ENCODE measurements around the gene TMEM63C. TPM values are rescaled to one million over a fixed set of nuclear protein-coding genes. Genes with fewer than 3 reads are reported as not detected.

Gene TMEM63C
- total RNA-seq, 2 donors from 2014 or later, result 1.1 to 1.6 TPM

DNA sequence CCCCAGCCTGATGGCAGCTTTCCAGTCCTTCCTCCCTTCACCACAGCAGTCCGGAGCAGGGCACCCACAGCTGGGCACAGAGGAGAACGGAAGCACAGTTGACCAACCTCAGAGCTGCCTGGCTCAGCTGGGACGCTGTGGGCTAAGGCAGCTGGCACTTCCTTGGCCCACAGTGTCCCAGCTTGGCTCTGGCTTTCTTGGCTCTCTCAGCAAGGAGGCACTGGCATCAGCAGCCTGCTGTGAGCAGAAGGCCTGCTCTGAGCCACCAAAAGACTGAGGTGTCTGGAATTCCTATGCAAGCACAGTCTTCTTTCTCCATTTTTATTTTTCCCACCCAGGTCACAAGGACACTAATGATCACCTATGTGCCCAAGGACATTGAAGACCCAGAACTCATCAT is 56.8 kb downstream of the TMEM63C start:
- Mint-ChIP-seq H3K9me3 (no peaks in the 10 kb centered on the region), H3K27me3 (ENCODE audit: insufficient read depth) (peaks cover 5% of the 10 kb centered on the region)

DNA sequence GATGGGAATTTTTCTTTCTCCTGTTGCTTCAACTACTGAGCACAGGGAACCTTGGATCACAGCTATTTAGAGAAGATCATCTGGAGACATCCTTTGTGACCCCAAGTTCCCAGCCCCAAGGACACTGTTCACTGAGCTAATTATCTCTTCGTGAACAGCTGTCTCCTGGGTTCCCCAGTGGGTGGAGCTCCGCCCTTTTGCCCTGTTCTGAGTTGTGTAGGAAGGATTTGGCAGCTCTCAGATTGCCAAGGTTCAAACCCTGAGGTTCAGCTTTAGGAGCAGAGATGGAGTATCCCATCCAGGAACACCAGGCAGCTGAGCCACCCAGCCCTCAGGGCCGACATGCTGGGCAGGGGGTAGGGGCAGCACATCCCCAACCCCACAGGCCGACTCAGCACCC is 57.4 kb downstream of the TMEM63C start:
- TF ChIP-seq, protein P1, sequence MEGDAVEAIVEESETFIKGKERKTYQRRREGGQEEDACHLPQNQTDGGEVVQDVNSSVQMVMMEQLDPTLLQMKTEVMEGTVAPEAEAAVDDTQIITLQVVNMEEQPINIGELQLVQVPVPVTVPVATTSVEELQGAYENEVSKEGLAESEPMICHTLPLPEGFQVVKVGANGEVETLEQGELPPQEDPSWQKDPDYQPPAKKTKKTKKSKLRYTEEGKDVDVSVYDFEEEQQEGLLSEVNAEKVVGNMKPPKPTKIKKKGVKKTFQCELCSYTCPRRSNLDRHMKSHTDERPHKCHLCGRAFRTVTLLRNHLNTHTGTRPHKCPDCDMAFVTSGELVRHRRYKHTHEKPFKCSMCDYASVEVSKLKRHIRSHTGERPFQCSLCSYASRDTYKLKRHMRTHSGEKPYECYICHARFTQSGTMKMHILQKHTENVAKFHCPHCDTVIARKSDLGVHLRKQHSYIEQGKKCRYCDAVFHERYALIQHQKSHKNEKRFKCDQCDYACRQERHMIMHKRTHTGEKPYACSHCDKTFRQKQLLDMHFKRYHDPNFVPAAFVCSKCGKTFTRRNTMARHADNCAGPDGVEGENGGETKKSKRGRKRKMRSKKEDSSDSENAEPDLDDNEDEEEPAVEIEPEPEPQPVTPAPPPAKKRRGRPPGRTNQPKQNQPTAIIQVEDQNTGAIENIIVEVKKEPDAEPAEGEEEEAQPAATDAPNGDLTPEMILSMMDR (conservative IDR thresholded peaks at IDR 0.05), result no peak
- Mint-ChIP-seq H3K4me1 (no peaks in the 10 kb centered on the region), H3K27ac (no peak overlapping the region), H3K27me3 (ENCODE audit: insufficient read depth) (peaks cover 5% of the 10 kb centered on the region), H3K36me3 (ENCODE audit: low read depth) (no peaks in the 10 kb centered on the region), H3K9me3 (no peaks in the 10 kb centered on the region), H3K4me3 (no peak overlapping the region)
- 75 to 78% methylated on average over 4 of the region's 4 CpGs for WGBS, 2 experiments (ENCODE audit: insufficient coverage in 1 of 2, insufficient read length in 1 of 2)
- Histone ChIP-seq H3K9ac (ENCODE audit: extremely low read depth, low read length, poor library complexity, severe bottlenecking) (no peak overlapping the region), H3K27me3 (ENCODE audit: control insufficient read depth, insufficient read depth, low read length, poor library complexity, severe bottlenecking) (no peaks in the 10 kb centered on the region), H3K36me3 (ENCODE audit: control insufficient read depth, insufficient read depth, low read length) (no peaks in the 10 kb centered on the region), H3K4me1 (ENCODE audit: control insufficient read depth, insufficient read depth, low read length) (no peaks in the 10 kb centered on the region), H3K4me3 (ENCODE audit: low read length) (no peak overlapping the region), H3K9me3 (ENCODE audit: control insufficient read depth, low read length) (no peaks in the 10 kb centered on the region), H3K27ac (ENCODE audit: low read depth, low read length) (no peak overlapping the region)
- no peak for DNase-seq

More for the DNA sequence above, 56.8 kb downstream of the TMEM63C start:
- WGBS, 2 experiments (ENCODE audit: insufficient coverage in 1 of 2, insufficient read length in 1 of 2), result 91 to 96% methylated on average over 3 of the region's 3 CpGs
- no peak overlapping the region for H3K4me3 Mint-ChIP-seq
- Histone ChIP-seq H3K4me1 (ENCODE audit: control insufficient read depth, insufficient read depth, low read length) (no peaks in the 10 kb centered on the region), H3K36me3 (ENCODE audit: control insufficient read depth, insufficient read depth, low read length) (no peaks in the 10 kb centered on the region), H3K9me3 (ENCODE audit: control insufficient read depth, low read length) (no peaks in the 10 kb centered on the region), H3K9ac (ENCODE audit: extremely low read depth, low read length, poor library complexity, severe bottlenecking) (no peak overlapping the region), H3K27me3 (ENCODE audit: control insufficient read depth, insufficient read depth, low read length, poor library complexity, severe bottlenecking) (no peaks in the 10 kb centered on the region), H3K4me3 (ENCODE audit: low read length) (no peak overlapping the region), H3K27ac (ENCODE audit: low read depth, low read length) (no peak overlapping the region)
- no peak overlapping the region for H3K27ac Mint-ChIP-seq
- DNase-seq, result no peak
- no peaks in the 10 kb centered on the region for H3K4me1 Mint-ChIP-seq
- H3K36me3 Mint-ChIP-seq (ENCODE audit: low read depth), result no peaks in the 10 kb centered on the region
- TF ChIP-seq, protein P1 (conservative IDR thresholded peaks at IDR 0.05), result no peak

DNA sequence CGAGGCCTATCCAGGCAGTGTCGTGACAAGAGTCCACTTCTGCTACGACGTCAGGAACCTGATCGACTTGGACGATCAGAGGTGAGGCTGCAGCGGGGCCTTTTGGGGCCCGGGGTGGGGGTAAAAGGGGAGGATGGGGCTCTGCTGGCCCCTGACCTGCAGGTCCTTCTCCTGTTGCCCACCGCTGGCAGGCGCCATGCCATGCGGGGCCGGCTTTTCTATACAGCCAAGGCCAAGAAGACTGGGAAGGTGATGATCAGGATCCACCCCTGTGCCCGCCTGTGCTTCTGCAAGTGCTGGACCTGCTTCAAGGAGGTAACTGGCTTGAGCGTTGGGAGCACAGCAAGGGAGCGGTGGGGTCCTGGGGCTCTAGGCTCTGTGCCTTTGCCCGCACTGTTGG is 57.8 kb downstream of the TMEM63C start:
- no peaks in the 10 kb centered on the region for H3K27me3 ChIP-seq (ENCODE audit: control insufficient read depth, insufficient read depth, low read length, poor library complexity, severe bottlenecking)
- H3K4me3 Mint-ChIP-seq, result no peak overlapping the region
- H3K36me3 ChIP-seq (ENCODE audit: control insufficient read depth, insufficient read depth, low read length), result no peaks in the 10 kb centered on the region
- H3K36me3 Mint-ChIP-seq (ENCODE audit: low read depth), result no peaks in the 10 kb centered on the region
- TF ChIP-seq, protein P1 (conservative IDR thresholded peaks at IDR 0.05), result no peak
- H3K9me3 ChIP-seq (ENCODE audit: control insufficient read depth, low read length), result no peaks in the 10 kb centered on the region
- H3K27ac ChIP-seq (ENCODE audit: low read depth, low read length), result no peak overlapping the region
- H3K9me3 Mint-ChIP-seq, result no peaks in the 10 kb centered on the region
- peaks cover 5% of the 10 kb centered on the region for H3K27me3 Mint-ChIP-seq (ENCODE audit: insufficient read depth)
- DNase-seq, result no peak
- no peak overlapping the region for H3K27ac Mint-ChIP-seq
- no peak overlapping the region for H3K9ac ChIP-seq (ENCODE audit: extremely low read depth, low read length, poor library complexity, severe bottlenecking)
- 95 to 97% methylated on average over 5 to 16 of the region's 16 CpGs for WGBS, 2 experiments (ENCODE audit: insufficient coverage in 1 of 2, insufficient read length in 1 of 2)
- H3K4me1 ChIP-seq (ENCODE audit: control insufficient read depth, insufficient read depth, low read length), result no peaks in the 10 kb centered on the region
- no peak overlapping the region for H3K4me3 ChIP-seq (ENCODE audit: low read length)
- no peaks in the 10 kb centered on the region for H3K4me1 Mint-ChIP-seq

All from endodermal cell (in vitro differentiated cells).